ENCODE data around the gene ZNF846.

Gene ZNF846

GRCh38 chr19:9799162-9799561 is 30.6 kb upstream of the ZNF846 start:
- H3K27me3 ChIP-seq (ENCODE audit: insufficient read depth, poor library complexity, severe bottlenecking): no peaks in the 10 kb centered on the region
- H3K4me3 ChIP-seq (replicated peaks; ENCODE audit: insufficient read depth, low read length): no peak overlapping the region
- H3K27ac ChIP-seq (replicated peaks): peak overlapping the region; percentile 55
- TF ChIP-seq SPI1 (IDR thresholded peaks at IDR 0.05; ENCODE audit: borderline replicate concordance, low read depth) (no peak), GABPA (IDR thresholded peaks at IDR 0.05; ENCODE audit: low read depth) (no peak), POLR2AphosphoS5 (IDR thresholded peaks at IDR 0.05; ENCODE audit: low read depth) (no peak)
- TF ChIP-seq, protein P1, sequence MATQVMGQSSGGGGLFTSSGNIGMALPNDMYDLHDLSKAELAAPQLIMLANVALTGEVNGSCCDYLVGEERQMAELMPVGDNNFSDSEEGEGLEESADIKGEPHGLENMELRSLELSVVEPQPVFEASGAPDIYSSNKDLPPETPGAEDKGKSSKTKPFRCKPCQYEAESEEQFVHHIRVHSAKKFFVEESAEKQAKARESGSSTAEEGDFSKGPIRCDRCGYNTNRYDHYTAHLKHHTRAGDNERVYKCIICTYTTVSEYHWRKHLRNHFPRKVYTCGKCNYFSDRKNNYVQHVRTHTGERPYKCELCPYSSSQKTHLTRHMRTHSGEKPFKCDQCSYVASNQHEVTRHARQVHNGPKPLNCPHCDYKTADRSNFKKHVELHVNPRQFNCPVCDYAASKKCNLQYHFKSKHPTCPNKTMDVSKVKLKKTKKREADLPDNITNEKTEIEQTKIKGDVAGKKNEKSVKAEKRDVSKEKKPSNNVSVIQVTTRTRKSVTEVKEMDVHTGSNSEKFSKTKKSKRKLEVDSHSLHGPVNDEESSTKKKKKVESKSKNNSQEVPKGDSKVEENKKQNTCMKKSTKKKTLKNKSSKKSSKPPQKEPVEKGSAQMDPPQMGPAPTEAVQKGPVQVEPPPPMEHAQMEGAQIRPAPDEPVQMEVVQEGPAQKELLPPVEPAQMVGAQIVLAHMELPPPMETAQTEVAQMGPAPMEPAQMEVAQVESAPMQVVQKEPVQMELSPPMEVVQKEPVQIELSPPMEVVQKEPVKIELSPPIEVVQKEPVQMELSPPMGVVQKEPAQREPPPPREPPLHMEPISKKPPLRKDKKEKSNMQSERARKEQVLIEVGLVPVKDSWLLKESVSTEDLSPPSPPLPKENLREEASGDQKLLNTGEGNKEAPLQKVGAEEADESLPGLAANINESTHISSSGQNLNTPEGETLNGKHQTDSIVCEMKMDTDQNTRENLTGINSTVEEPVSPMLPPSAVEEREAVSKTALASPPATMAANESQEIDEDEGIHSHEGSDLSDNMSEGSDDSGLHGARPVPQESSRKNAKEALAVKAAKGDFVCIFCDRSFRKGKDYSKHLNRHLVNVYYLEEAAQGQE (IDR thresholded peaks at IDR 0.05; ENCODE audit: insufficient replicate concordance, low read depth): no peak
- DNase-seq (ENCODE audit: low read depth in 1 of 2, low spot score in 1 of 2): no peak

DNA sequence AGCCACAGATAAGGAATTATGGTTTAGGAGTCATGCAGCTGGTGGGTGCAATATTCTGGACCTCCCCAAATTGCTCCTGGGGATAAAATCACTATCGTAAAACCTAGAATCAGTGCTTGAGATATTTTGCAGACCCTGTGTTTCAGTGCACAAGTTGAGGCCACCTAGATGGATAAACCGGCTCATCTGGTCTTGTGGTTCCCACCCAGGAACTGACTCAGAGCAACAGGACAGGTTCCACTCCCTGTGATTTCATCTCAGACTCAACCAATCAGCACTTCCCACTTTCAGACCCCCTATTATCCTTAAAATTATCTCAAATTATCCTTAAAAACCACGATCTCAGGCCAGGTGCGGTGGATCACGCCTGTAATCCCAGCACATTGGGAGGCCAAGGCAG is 29.3 kb upstream of the ZNF846 start:
- DNase-seq (ENCODE audit: low read depth in 1 of 2, low spot score in 1 of 2): no peak
- Histone ChIP-seq H3K27me3 (ENCODE audit: insufficient read depth, poor library complexity, severe bottlenecking) (peaks cover 2% of the 10 kb centered on the region), H3K4me3 (replicated peaks; ENCODE audit: insufficient read depth, low read length) (no peak overlapping the region), H3K27ac (replicated peaks) (peak overlapping the region; percentile 55)
- TF ChIP-seq GABPA (IDR thresholded peaks at IDR 0.05; ENCODE audit: low read depth) (no peak), SPI1 (IDR thresholded peaks at IDR 0.05; ENCODE audit: borderline replicate concordance, low read depth) (no peak), POLR2AphosphoS5 (IDR thresholded peaks at IDR 0.05; ENCODE audit: low read depth) (no peak)
- TF ChIP-seq, protein P1 (IDR thresholded peaks at IDR 0.05; ENCODE audit: insufficient replicate concordance, low read depth): no peak
- TF ChIP-seq, protein P2, sequence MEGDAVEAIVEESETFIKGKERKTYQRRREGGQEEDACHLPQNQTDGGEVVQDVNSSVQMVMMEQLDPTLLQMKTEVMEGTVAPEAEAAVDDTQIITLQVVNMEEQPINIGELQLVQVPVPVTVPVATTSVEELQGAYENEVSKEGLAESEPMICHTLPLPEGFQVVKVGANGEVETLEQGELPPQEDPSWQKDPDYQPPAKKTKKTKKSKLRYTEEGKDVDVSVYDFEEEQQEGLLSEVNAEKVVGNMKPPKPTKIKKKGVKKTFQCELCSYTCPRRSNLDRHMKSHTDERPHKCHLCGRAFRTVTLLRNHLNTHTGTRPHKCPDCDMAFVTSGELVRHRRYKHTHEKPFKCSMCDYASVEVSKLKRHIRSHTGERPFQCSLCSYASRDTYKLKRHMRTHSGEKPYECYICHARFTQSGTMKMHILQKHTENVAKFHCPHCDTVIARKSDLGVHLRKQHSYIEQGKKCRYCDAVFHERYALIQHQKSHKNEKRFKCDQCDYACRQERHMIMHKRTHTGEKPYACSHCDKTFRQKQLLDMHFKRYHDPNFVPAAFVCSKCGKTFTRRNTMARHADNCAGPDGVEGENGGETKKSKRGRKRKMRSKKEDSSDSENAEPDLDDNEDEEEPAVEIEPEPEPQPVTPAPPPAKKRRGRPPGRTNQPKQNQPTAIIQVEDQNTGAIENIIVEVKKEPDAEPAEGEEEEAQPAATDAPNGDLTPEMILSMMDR (IDR thresholded peaks at IDR 0.05; ENCODE audit: insufficient read depth, low read length): no peak

GRCh38 chr19:9796113-9796773 is 27.7 kb upstream of the ZNF846 start:
- Histone ChIP-seq H3K27me3 (ENCODE audit: insufficient read depth, poor library complexity, severe bottlenecking) (peaks cover 3% of the 10 kb centered on the region), H3K27ac (replicated peaks) (peak overlapping the region; percentile 36), H3K4me3 (replicated peaks; ENCODE audit: insufficient read depth, low read length) (no peak overlapping the region)
- peak; percentile 82 to 92 for DNase-seq (ENCODE audit: low read depth in 1 of 2, low spot score in 1 of 2)
- TF ChIP-seq SPI1 (IDR thresholded peaks at IDR 0.05; ENCODE audit: borderline replicate concordance, low read depth): no peak
- TF ChIP-seq, protein P2 (IDR thresholded peaks at IDR 0.05; ENCODE audit: insufficient read depth, low read length): peak; percentile 94

GRCh38 chr19:9793071-9793591 is 24.6 kb upstream of the ZNF846 start:
- no peak for DNase-seq (ENCODE audit: low read depth in 1 of 2, low spot score in 1 of 2)
- Histone ChIP-seq H3K27me3 (ENCODE audit: insufficient read depth, poor library complexity, severe bottlenecking) (peaks cover 3% of the 10 kb centered on the region), H3K27ac (replicated peaks) (no peak overlapping the region), H3K4me3 (replicated peaks; ENCODE audit: insufficient read depth, low read length) (peak overlapping the region; percentile 62)
- TF ChIP-seq, protein P1 (IDR thresholded peaks at IDR 0.05; ENCODE audit: insufficient replicate concordance, low read depth): no peak
- no peak for TF ChIP-seq SPI1 (IDR thresholded peaks at IDR 0.05; ENCODE audit: borderline replicate concordance, low read depth)
- TF ChIP-seq, protein P2 (IDR thresholded peaks at IDR 0.05; ENCODE audit: insufficient read depth, low read length): no peak

Measured in HL-60 (cell line).